SK-MEL-5 (cell line): Measurements from ENCODE around the gene ANO9. TPM values are rescaled to one million over a fixed set of nuclear protein-coding genes. Genes with fewer than 3 reads are reported as not detected.

Source experiments
- DNase-seq: peaks from one replicate; pipeline ENCODE4 v3.0.0-alpha.2; 2016; ENCODE audit warnings: low read depth, low spot score
- in situ Hi-C: cut with HindIII; loops from 2 replicates; pipeline ENCODE4 v1.10.0; 2016; ENCODE audit warnings: low sequenced_read_pairs, high pct_unique_total_duplicates, low pct_unique_long_range_greater_than_20kb
- polyA plus RNA-seq, 2 experiments: library from polyadenylated mRNA; depleted of rRNA; stranded (reverse); fragments of >200 nt; gene quantifications; 2 replicates each; pipeline ENCODE4 v1.2.3, GENCODE V29; 2015
- total RNA-seq: library from RNA; depleted of rRNA; stranded (reverse); fragments of >200 nt; shearing (Covaris generic); gene quantifications from 2 replicates; pipeline ENCODE4 v1.2.3, GENCODE V29; 2014; rRNA removed

Gene ANO9
- not detected in 2 replicates for total RNA-seq
- polyA plus RNA-seq (2015; cell fraction: cytosol; rRNA removed), result not detected in 2 replicates
- polyA plus RNA-seq (2015; cell fraction: nucleus; rRNA removed), result 0.14 TPM in 1 of 2 replicates, not detected in the other

GRCh38 chr11:441418-442274 is at the start of gene ANO9:
Gene ANO9 (minus strand): TSS chr11:442011. CDS start chr11:441926, 85 bp downstream.
- in situ Hi-C loops, result no loop called here
- no peak for DNase-seq

- in situ Hi-C loops, result no loop called here
- DNase-seq, result no peak
Measured at GRCh38 chr11:491358-491757, 49.5 kb upstream of the ANO9 start.

- in situ Hi-C loops, result no loop called here
- no peak for DNase-seq
Measured at GRCh38 chr11:490930-491260, 49.1 kb upstream of the ANO9 start.

- in situ Hi-C loops, result no loop called here
- no peak for DNase-seq
Measured at GRCh38 chr11:490186-490929, 48.5 kb upstream of the ANO9 start.

GRCh38 chr11:489610-490185 is 47.9 kb upstream of the ANO9 start:
- no peak for DNase-seq
- in situ Hi-C loops, result no loop called here

GRCh38 chr11:488992-489391 is 47.2 kb upstream of the ANO9 start:
- in situ Hi-C loops, result no loop called here
- DNase-seq, result no peak

GRCh38 chr11:488579-488978 is 46.8 kb upstream of the ANO9 start:
- in situ Hi-C loops, result no loop called here
- no peak for DNase-seq

GRCh38 chr11:488062-488461 is 46.3 kb upstream of the ANO9 start:
- in situ Hi-C loops, result no loop called here
- DNase-seq, result no peak

- in situ Hi-C loops, result no loop called here
Measured at GRCh38 chr11:487571-488021, 45.8 kb upstream of the ANO9 start.

GRCh38 chr11:486189-486588 is 44.4 kb upstream of the ANO9 start:
- in situ Hi-C loops, result no loop called here
- no peak for DNase-seq

More at GRCh38 chr11:487571-488021, 45.8 kb upstream of the ANO9 start:
- DNase-seq, result no peak

- no peak for DNase-seq
- in situ Hi-C loops, result no loop called here
Measured at GRCh38 chr11:484616-485015, 42.8 kb upstream of the ANO9 start.

GRCh38 chr11:479311-479710 is 37.5 kb upstream of the ANO9 start:
- no peak for DNase-seq
- in situ Hi-C loops, result no loop called here

GRCh38 chr11:477052-477715 is 35.4 kb upstream of the ANO9 start:
- in situ Hi-C loops, result no loop called here
- DNase-seq, result no peak

- in situ Hi-C loops, result no loop called here
- DNase-seq, result no peak
Measured at GRCh38 chr11:476416-476815, 34.6 kb upstream of the ANO9 start.

- no peak for DNase-seq
- in situ Hi-C loops, result no loop called here
Measured at GRCh38 chr11:475941-476340, 34.1 kb upstream of the ANO9 start.

GRCh38 chr11:474914-475506 is 33.2 kb upstream of the ANO9 start:
- in situ Hi-C loops, result no loop called here
- no peak for DNase-seq

- no peak for DNase-seq
- in situ Hi-C loops, result no loop called here
Measured at GRCh38 chr11:473962-474785, 32.4 kb upstream of the ANO9 start.
